ENCODE results near the gene ATP1B1. TPM values are rescaled to one million over a fixed set of nuclear protein-coding genes. Genes with fewer than 3 reads are reported as not detected.
A peak's percentile ranks its signal among the peaks of the same experiment; 100 is the strongest.

Gene ATP1B1
- total and polyA plus RNA-seq, 2 of the 13 experiments (the other 11 are each of a cell fraction or from before 2014, with no cell fraction given) = 134 to 135 TPM

DNA sequence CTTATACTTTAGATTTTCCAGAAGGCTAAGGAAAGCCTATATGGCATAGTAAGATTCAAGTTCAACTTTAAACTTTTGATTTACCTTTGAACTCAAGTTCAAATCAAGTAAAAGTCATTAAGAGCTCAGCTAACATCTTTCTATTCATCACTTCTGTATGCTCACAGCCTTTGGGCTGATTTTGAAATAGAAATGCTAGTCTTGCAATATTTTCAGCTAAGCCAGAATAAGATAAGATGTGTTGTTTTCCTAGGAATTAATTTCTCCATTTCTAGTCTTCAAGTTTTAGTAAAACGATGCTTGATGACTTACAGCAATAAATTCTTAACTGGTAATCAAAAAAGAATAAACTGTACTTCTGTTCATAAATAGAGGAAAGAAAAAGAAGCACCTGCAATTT, 35.6 kb downstream of the ATP1B1 start:
- H3K36me3 ChIP-seq (replicated peaks in 1 of 2; ENCODE audit: control insufficient read depth in 1 of 2, insufficient read depth in 2 of 2, low read length in 2 of 2) = no peaks in the 10 kb centered on the region
- H3K79me2 ChIP-seq (ENCODE audit: insufficient read depth, low read length) = no peaks in the 10 kb centered on the region
- 47% methylated on average over 1 of the region's 1 CpG for WGBS (ENCODE audit: low lambda C conversion rate)
- no peak for ATAC-seq
- no peak overlapping the region for H3K4me2 ChIP-seq (ENCODE audit: low read depth, low read length)
- H2AFZ ChIP-seq (ENCODE audit: low read length) = no peak overlapping the region
- DNase-seq (ENCODE audit: low spot score) = no peak
- ChIA-PET CTCF (ENCODE audit: low intra/inter-chr PET ratio, low total read pairs) (no interaction called here), POLR2A (no interaction called here)
- in situ Hi-C loops (cut with HindIII; ENCODE audit: extremely low pct_ligation_motif_present, low pct_unique_long_range_greater_than_20kb) (no loop called here), intact Hi-C loops (cut with micrococcal nuclease; ENCODE audit: unreplicated experiment) (no loop called here)
- H3K27ac ChIP-seq (ENCODE audit: extremely low read length, insufficient read depth, low read length) = no peak overlapping the region
- no peaks in the 10 kb centered on the region for H4K20me1 ChIP-seq (ENCODE audit: insufficient read depth, low read length)
- no peaks in the 10 kb centered on the region for H3K9me3 ChIP-seq (ENCODE audit: low read length)
- no TSS peak for BruUV-seq (replicated peaks)
- H3K9ac ChIP-seq (ENCODE audit: insufficient read depth, low read depth, low read length) = no peak overlapping the region
- H3K4me3 ChIP-seq (replicated peaks in 1 of 3; ENCODE audit: insufficient read depth in 1 of 3, low read depth in 2 of 3, low read length in 3 of 3) = no peak overlapping the region
- H3K27me3 ChIP-seq (ENCODE audit: control insufficient read depth in 1 of 2, insufficient read depth in 2 of 2, low read length in 2 of 2) = no peaks in the 10 kb centered on the region
- peaks cover 68% of the 10 kb centered on the region for H3K4me1 ChIP-seq (ENCODE audit: insufficient read depth, low read length)
- FAIRE-seq = no peak
- TF ChIP-seq MAFF (IDR thresholded peaks at IDR 0.05; ENCODE audit: low read depth, low read length) (peak; percentile 43; the same call in 1 of the 2 replicates), MAFK (conservative IDR thresholded peaks at IDR 0.05 in 1 of 2, IDR thresholded peaks at IDR 0.05 in 1 of 2; ENCODE audit: low read length in 2 of 2) (peak; percentile 30 to 64; a peak in 3 of 4 replicates), ZNF672 (CRISPR knock-in tag; IDR thresholded peaks at IDR 0.05) (no peak), ZNF225 (CRISPR knock-in tag; IDR thresholded peaks at IDR 0.05) (no peak)

DNA sequence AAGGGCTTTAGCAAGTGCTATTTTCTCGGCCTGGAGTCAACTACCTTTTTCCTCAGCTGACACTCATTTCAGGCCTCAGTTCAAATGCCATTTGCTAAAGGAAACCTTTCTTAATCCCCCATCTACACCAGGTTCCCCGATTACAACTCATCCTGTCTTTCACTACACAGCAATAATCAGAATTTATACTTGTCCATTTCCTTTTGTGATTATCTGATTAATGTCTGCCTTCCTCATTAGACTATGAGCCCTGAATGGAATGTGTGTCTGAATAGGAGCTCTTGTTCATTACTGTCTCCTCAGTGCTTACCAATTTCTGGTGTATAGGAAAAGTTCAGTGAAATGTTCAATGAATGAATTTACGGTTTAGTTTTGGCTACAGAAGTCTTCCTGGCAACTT, 36.9 kb downstream of the ATP1B1 start:
- intact Hi-C loops (cut with micrococcal nuclease; ENCODE audit: unreplicated experiment) = no loop called here
- ChIA-PET POLR2A (interaction anchor here (0.9 to 3.9 kb wide), 3 partner anchors 27 to 37 kb away, joined by 3 to 16 read pairs (median 3); no protein-coding TSS in a partner anchor), CTCF (ENCODE audit: low intra/inter-chr PET ratio, low total read pairs) (no interaction called here)
- Histone ChIP-seq H3K79me2 (ENCODE audit: insufficient read depth, low read length) (no peaks in the 10 kb centered on the region), H3K9me3 (ENCODE audit: low read length) (no peaks in the 10 kb centered on the region), H3K4me2 (ENCODE audit: low read depth, low read length) (no peak overlapping the region), H2AFZ (ENCODE audit: low read length) (no peak overlapping the region), H3K27me3 (ENCODE audit: control insufficient read depth in 1 of 2, insufficient read depth in 2 of 2, low read length in 2 of 2) (no peaks in the 10 kb centered on the region), H3K4me3 (replicated peaks in 1 of 3; ENCODE audit: insufficient read depth in 1 of 3, low read depth in 2 of 3, low read length in 3 of 3) (no peak overlapping the region), H3K36me3 (replicated peaks in 1 of 2; ENCODE audit: control insufficient read depth in 1 of 2, insufficient read depth in 2 of 2, low read length in 2 of 2) (no peaks in the 10 kb centered on the region), H3K9ac (ENCODE audit: insufficient read depth, low read depth, low read length) (no peak overlapping the region), H4K20me1 (ENCODE audit: insufficient read depth, low read length) (no peaks in the 10 kb centered on the region), H3K4me1 (ENCODE audit: insufficient read depth, low read length) (peaks cover 81% of the 10 kb centered on the region), H3K27ac (ENCODE audit: extremely low read length, insufficient read depth, low read length) (peak overlapping the region; percentile 95)
- 81% methylated on average over 3 of the region's 3 CpGs for WGBS (ENCODE audit: low lambda C conversion rate)
- no peak for DNase-seq (ENCODE audit: low spot score)
- ATAC-seq = no peak
- in situ Hi-C loops (cut with HindIII; ENCODE audit: extremely low pct_ligation_motif_present, low pct_unique_long_range_greater_than_20kb) = no loop called here
- no TSS peak for BruUV-seq (replicated peaks)
- FAIRE-seq = no peak
- no peak for TF ChIP-seq MAFK (conservative IDR thresholded peaks at IDR 0.05 in 1 of 2, IDR thresholded peaks at IDR 0.05 in 1 of 2; ENCODE audit: low read length in 2 of 2)
- TF ChIP-seq, protein P1, sequence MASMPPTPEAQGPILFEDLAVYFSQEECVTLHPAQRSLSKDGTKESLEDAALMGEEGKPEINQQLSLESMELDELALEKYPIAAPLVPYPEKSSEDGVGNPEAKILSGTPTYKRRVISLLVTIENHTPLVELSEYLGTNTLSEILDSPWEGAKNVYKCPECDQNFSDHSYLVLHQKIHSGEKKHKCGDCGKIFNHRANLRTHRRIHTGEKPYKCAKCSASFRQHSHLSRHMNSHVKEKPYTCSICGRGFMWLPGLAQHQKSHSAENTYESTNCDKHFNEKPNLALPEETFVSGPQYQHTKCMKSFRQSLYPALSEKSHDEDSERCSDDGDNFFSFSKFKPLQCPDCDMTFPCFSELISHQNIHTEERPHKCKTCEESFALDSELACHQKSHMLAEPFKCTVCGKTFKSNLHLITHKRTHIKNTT (CRISPR knock-in tag; IDR thresholded peaks at IDR 0.05) = no peak
- TF ChIP-seq, protein P2, sequence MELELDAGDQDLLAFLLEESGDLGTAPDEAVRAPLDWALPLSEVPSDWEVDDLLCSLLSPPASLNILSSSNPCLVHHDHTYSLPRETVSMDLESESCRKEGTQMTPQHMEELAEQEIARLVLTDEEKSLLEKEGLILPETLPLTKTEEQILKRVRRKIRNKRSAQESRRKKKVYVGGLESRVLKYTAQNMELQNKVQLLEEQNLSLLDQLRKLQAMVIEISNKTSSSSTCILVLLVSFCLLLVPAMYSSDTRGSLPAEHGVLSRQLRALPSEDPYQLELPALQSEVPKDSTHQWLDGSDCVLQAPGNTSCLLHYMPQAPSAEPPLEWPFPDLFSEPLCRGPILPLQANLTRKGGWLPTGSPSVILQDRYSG (CRISPR knock-in tag; IDR thresholded peaks at IDR 0.05) = no peak
- TF ChIP-seq FOXC1 (CRISPR knock-in tag; IDR thresholded peaks at IDR 0.05; ENCODE audit: borderline replicate concordance) = no peak
- no peak for TF ChIP-seq ZNF570 (CRISPR knock-in tag; IDR thresholded peaks at IDR 0.05; ENCODE audit: borderline replicate concordance)
- TF ChIP-seq RAD51 (IDR thresholded peaks at IDR 0.05; ENCODE audit: borderline replicate concordance) = no peak
- TF ChIP-seq CREB1 (IDR thresholded peaks at IDR 0.05) = no peak
- no peak for TF ChIP-seq CREB1 (CRISPR knock-in tag; IDR thresholded peaks at IDR 0.05)
- TF ChIP-seq ZNF337 (CRISPR knock-in tag; IDR thresholded peaks at IDR 0.05; ENCODE audit: borderline replicate concordance, low read depth) = no peak
- no peak for TF ChIP-seq NR2F2 (IDR thresholded peaks at IDR 0.05; ENCODE audit: borderline replicate concordance, low read depth)
- no peak for TF ChIP-seq ASH2L (IDR thresholded peaks at IDR 0.05; ENCODE audit: insufficient read length, low read depth, low read length)
- no peak for TF ChIP-seq ZNF629 (CRISPR knock-in tag; conservative IDR thresholded peaks at IDR 0.05)
- TF ChIP-seq, protein P3, sequence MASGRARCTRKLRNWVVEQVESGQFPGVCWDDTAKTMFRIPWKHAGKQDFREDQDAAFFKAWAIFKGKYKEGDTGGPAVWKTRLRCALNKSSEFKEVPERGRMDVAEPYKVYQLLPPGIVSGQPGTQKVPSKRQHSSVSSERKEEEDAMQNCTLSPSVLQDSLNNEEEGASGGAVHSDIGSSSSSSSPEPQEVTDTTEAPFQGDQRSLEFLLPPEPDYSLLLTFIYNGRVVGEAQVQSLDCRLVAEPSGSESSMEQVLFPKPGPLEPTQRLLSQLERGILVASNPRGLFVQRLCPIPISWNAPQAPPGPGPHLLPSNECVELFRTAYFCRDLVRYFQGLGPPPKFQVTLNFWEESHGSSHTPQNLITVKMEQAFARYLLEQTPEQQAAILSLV (CRISPR knock-in tag; IDR thresholded peaks at IDR 0.05; ENCODE audit: borderline replicate concordance) = no peak
- TF ChIP-seq GATAD2A (CRISPR knock-in tag; IDR thresholded peaks at IDR 0.05) = no peak
- TF ChIP-seq TOPORS (CRISPR knock-in tag; IDR thresholded peaks at IDR 0.05) = no peak
